ENCODE results near the gene CRMP1.

Gene CRMP1

DNA sequence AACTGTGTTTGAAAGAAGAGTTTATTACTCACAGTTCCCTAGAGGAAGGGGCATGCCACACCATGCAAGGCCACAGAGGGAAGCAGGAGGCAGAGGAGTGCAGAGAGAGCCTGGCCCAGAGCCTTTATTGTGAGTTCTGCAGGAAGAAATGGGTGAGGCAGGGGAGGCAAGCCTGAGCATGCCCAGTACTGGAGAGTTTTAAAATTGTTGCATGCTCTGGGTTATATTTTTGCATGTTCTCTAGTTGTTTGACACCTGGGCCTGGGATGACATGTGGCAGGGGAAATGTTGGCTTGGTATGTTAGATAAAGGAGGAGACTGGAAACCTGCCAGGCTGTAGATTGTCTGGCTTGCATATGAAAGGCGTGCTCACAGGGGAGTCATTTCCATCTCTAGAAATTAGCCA is 19.7 kb upstream of the CRMP1 start:
- DNase-seq (ENCODE audit: low read depth): no peak
- TF ChIP-seq, protein P1, sequence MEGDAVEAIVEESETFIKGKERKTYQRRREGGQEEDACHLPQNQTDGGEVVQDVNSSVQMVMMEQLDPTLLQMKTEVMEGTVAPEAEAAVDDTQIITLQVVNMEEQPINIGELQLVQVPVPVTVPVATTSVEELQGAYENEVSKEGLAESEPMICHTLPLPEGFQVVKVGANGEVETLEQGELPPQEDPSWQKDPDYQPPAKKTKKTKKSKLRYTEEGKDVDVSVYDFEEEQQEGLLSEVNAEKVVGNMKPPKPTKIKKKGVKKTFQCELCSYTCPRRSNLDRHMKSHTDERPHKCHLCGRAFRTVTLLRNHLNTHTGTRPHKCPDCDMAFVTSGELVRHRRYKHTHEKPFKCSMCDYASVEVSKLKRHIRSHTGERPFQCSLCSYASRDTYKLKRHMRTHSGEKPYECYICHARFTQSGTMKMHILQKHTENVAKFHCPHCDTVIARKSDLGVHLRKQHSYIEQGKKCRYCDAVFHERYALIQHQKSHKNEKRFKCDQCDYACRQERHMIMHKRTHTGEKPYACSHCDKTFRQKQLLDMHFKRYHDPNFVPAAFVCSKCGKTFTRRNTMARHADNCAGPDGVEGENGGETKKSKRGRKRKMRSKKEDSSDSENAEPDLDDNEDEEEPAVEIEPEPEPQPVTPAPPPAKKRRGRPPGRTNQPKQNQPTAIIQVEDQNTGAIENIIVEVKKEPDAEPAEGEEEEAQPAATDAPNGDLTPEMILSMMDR (conservative IDR thresholded peaks at IDR 0.05; ENCODE audit: low read length): no peak
- H3K4me3 ChIP-seq (ENCODE audit: low read length): no peak overlapping the region

DNA sequence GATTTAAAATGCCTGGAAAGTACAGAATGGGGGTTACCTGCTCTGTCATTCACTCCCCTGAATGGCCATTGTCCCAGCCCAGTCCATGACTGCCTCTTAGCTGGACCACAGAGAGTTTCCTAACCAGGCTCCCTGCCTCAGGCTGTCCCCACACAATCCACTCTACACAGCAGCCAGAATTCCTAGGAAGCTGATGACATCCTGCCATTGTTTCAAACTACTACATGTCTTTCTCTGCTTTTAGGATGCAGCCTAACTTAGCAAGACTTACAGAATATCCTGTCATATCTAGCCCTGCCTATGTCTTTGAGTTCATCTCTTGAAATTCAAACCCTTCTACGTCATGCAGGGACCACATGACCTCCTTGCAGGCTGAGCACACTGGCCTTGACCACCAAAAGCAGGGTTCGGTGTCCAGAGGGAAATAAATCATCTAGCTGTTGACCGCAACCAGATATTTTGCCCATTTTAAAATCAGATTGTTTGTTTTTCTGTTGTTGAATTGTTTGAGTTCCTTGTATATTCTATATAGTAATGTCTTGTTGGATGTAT is 16.1 kb upstream of the CRMP1 start:
- H3K4me3 ChIP-seq (ENCODE audit: low read length): no peak overlapping the region
- no peak for DNase-seq (ENCODE audit: low read depth)
- TF ChIP-seq, protein P1 (conservative IDR thresholded peaks at IDR 0.05; ENCODE audit: low read length): no peak

DNA sequence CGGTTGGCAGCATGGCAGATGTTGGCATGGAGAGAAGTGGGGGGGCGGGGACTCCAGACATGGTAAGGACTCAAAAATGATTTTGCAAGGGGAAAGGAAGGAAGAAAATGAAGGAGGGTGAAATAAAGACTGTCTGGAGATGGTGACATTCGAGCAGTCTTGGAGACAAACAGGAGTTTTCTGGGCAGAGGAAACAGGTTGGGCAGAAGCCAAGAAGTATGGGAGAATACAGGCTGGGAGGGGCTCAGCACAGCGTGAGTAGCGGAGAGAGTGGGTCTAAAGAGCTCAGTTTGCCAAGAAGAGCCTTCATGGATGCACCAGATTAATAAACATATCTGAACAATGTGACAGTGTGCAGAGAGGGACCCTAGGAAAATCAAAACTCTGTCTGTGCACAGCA is 13.3 kb upstream of the CRMP1 start:
- TF ChIP-seq, protein P1 (conservative IDR thresholded peaks at IDR 0.05; ENCODE audit: low read length): no peak
- no peak for DNase-seq (ENCODE audit: low read depth)
- H3K4me3 ChIP-seq (ENCODE audit: low read length): no peak overlapping the region

DNA sequence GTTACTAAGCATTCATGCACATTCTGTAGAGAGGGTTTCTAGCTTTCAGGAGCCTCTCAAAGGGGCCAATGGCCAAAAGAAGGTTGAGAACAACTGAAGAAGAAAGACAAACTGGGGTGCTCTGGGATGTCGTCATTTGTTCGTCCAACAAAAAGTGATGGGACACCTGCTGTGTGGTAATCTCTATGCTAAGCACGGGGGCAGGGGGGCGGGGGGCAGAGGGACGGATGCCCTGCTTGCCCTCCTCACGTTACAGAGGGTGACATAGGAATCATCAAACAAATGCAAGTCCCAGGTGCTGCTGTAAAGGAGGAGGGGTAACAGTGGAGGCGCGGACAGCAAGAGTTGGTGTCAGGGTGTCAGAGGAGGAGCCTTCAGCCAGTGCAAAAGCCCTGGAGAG is 12.8 kb upstream of the CRMP1 start:
- TF ChIP-seq, protein P1 (conservative IDR thresholded peaks at IDR 0.05; ENCODE audit: low read length): no peak
- H3K4me3 ChIP-seq (ENCODE audit: low read length): no peak overlapping the region
- no peak for DNase-seq (ENCODE audit: low read depth)

DNA sequence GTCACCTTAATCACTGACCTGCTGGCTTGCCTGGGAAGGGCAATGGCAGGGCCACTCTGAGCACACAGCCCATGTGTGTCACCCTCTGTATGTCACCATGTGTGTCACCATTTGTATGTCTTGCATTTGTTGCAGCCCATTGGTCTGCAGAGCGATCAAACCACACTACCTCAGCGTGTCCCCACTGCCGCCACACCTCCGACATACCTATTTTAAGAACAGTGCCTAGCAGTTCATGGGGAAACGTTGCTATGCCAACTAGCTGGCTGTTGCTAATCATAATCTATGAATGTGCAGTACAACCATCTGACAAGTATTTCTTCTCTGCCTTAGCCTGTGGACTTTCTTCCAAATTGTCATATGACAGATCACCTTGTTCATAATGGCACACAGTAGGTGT is 8.0 kb upstream of the CRMP1 start:
- no peak for DNase-seq (ENCODE audit: low read depth)
- TF ChIP-seq, protein P1 (conservative IDR thresholded peaks at IDR 0.05; ENCODE audit: low read length): no peak
- no peak overlapping the region for H3K4me3 ChIP-seq (ENCODE audit: low read length)

DNA sequence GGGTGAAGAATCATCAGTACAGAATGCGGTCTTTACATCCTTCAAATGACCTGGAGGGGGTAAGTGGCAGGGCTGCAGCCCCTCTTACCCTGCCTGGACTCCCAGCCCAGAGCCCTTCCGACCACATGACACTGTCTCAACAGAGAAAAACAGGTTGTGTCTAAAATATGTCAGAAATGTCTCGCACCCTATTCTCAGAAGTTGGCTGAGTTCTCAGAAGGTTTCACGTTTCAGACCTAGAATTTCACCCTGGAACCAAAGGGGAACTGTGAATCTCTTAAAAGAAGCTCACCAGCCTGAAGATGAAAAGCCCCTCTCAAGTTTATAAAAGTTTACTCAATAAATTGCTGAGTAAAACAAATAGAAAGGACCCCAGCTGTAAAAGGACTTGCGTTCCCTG is 7.0 kb upstream of the CRMP1 start:
- no peak for DNase-seq (ENCODE audit: low read depth)
- TF ChIP-seq, protein P1 (conservative IDR thresholded peaks at IDR 0.05; ENCODE audit: low read length): no peak
- H3K4me3 ChIP-seq (ENCODE audit: low read length): no peak overlapping the region

DNA sequence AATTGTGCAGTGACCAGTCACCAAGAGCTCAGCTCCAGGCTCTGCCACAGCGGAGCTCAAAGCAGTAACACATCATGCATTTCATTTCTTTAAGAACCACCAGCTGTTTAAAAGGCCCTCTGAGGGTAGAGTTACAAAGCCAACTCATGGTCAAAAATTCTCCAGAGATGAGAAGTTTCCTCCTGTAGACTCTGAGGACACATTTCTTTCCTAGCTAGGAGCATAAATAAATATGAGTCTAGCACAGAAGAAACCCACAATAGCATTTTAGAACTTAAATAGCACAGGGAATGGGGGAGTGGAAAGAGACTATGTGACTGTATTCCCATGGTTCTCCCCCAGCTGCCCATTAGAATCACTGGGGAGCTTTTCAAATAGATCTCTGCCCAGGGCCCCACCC is 6.5 kb upstream of the CRMP1 start:
- TF ChIP-seq, protein P1 (conservative IDR thresholded peaks at IDR 0.05; ENCODE audit: low read length): no peak
- H3K4me3 ChIP-seq (ENCODE audit: low read length): no peak overlapping the region

More for the DNA sequence above, 6.5 kb upstream of the CRMP1 start:
- DNase-seq (ENCODE audit: low read depth): no peak

Measured in AG10803 (cell line).